B cell (primary cell): ENCODE measurements around the gene COL8A2. TPM values are rescaled to one million over a fixed set of nuclear protein-coding genes. Genes with fewer than 3 reads are reported as not detected.

Experiments
- ATAC-seq: fragments of 200-7000 bp; cut with Tn5 transposase; one replicate; pipeline ENCODE4 v1.10.0; 2021; ENCODE audit warnings: low read depth, mild to moderate bottlenecking, moderate number of reproducible peaks, moderate library complexity
- CTCF ChIA-PET: fragments of 350-600 bp; sonication (Branson Sonifier 250); formaldehyde crosslinking; loops from one replicate; lab custom pipeline; 2021; ENCODE audit warnings: antibody characterized with exemption, inconsistent platforms; lab: Charles Lee
- POLR2A ChIA-PET: fragments of 350-600 bp; sonication (Branson Sonifier 250); formaldehyde crosslinking; loops from one replicate; lab custom pipeline; 2021; ENCODE audit warnings: antibody characterized with exemption; lab: Charles Lee
- DNase-seq: peaks from one replicate; pipeline ENCODE4 v3.0.0; 2013
- H2AFZ ChIP-seq: 2 replicates; pipeline ENCODE4 v1.6.1; 2012; ENCODE audit warnings: mild to moderate bottlenecking, low read depth, low read length; ENCODE audit not compliant: insufficient read depth, poor library complexity, severe bottlenecking
- H3K27ac ChIP-seq, 2 donors: 1 replicate in 1 of 2; 2 replicates in 1 of 2; pipeline ENCODE4 v1.5.1; 2012 to 2013; ENCODE audit warnings: low read length in 2 of 2, mild to moderate bottlenecking in 2 of 2, moderate library complexity in 1 of 2
- H3K27me3 ChIP-seq, 4 experiments: fragments of 200-600 bp in 1 of 4; sonication (generic) in 1 of 4; replicated peaks in 1 of 4; 1 replicate in 2 of 4; 2 replicates in 2 of 4; pipeline versions ENCODE4 v1.6.1 to v1.7.0; 2013 to 2016; ENCODE audit warnings: low read length in 3 of 4, mild to moderate bottlenecking in 2 of 4, mixed read lengths in 1 of 4, moderate library complexity in 1 of 4; ENCODE audit not compliant: insufficient read depth in 4 of 4, control insufficient read depth in 3 of 4; ENCODE audit errors: control extremely low read depth in 1 of 4
- H3K36me3 ChIP-seq, 2 experiments: replicated peaks in 1 of 2; 1 replicate in 1 of 2; 2 replicates in 1 of 2; pipeline versions ENCODE4 v1.6.1 to v1.7.1; 2013; ENCODE audit warnings: low read length in 1 of 2; ENCODE audit not compliant: insufficient read depth in 2 of 2, control insufficient read depth in 1 of 2; ENCODE audit errors: control extremely low read depth in 1 of 2, extremely low read depth in 1 of 2
- H3K4me1 ChIP-seq, 2 donors: fragments of 200-600 bp in 1 of 2; sonication (generic) in 1 of 2; 1 replicate in 1 of 2; 2 replicates in 1 of 2; pipeline versions ENCODE4 v1.5.1 to v1.6.1; 2013 to 2017; ENCODE audit warnings: low read length in 2 of 2; ENCODE audit not compliant: control insufficient read depth in 2 of 2, insufficient read depth in 2 of 2
- H3K4me2 ChIP-seq: replicated peaks from 2 replicates; pipeline ENCODE3; 2012; ENCODE audit warnings: mild to moderate bottlenecking, low read depth, low read length; ENCODE audit not compliant: poor library complexity, severe bottlenecking
- H3K4me3 ChIP-seq, 5 experiments: fragments of 200-600 bp in 1 of 5; sonication (generic) in 1 of 5; 1 replicate in 3 of 5; 2 replicates in 2 of 5; pipeline versions ENCODE4 v1.5.1 to v1.7.0; 2011 to 2016; ENCODE audit warnings: low read length in 4 of 5, mild to moderate bottlenecking in 4 of 5, low read depth in 2 of 5, control low read depth in 1 of 5, moderate library complexity in 1 of 5; ENCODE audit not compliant: insufficient read depth in 1 of 5; ENCODE audit errors: control extremely low read depth in 1 of 5, extremely low read depth in 1 of 5
- H3K79me2 ChIP-seq: fragments of 200-600 bp; sonication (generic); one replicate; pipeline ENCODE4 v1.6.0; 2016; ENCODE audit warnings: low read length; ENCODE audit not compliant: control insufficient read depth, insufficient read depth
- H3K9ac ChIP-seq: fragments of 200-600 bp; sonication (generic); 2 replicates; pipeline ENCODE4 v1.6.1; 2017; ENCODE audit warnings: mild to moderate bottlenecking, low read length, moderate library complexity
- H3K9me3 ChIP-seq, 3 donors: one replicate each; pipeline versions ENCODE4 v1.6.1 to v1.7.1; 2013; ENCODE audit warnings: low read length in 2 of 3; ENCODE audit not compliant: control insufficient read depth in 2 of 3, insufficient read depth in 1 of 3; ENCODE audit errors: control extremely low read depth in 1 of 3
- H4K20me1 ChIP-seq: 2 replicates; pipeline ENCODE4 v1.6.0; 2012; ENCODE audit warnings: mild to moderate bottlenecking, low read length; ENCODE audit not compliant: insufficient read depth, control insufficient read depth, poor library complexity, severe bottlenecking
- H3K27ac Mint-ChIP-seq: one replicate; pipeline ENCODE4 v1.8.0; 2021; ENCODE audit warnings: mixed read lengths
- H3K27me3 Mint-ChIP-seq: one replicate; pipeline ENCODE4 v1.8.0; 2021; ENCODE audit warnings: mixed read lengths
- H3K4me1 Mint-ChIP-seq: one replicate; pipeline ENCODE4 v1.8.0; 2021; ENCODE audit warnings: mixed read lengths
- H3K4me3 Mint-ChIP-seq: one replicate; pipeline ENCODE4 v1.8.0; 2021; ENCODE audit warnings: mixed read lengths
- H3K9me3 Mint-ChIP-seq: one replicate; pipeline ENCODE4 v1.8.0; 2022; ENCODE audit warnings: mixed read lengths; ENCODE audit not compliant: insufficient read depth
- CTCF ChIP-seq: fragments of 200-600 bp; IDR thresholded peaks from one replicate; pipeline ENCODE4 v1.8.0; 2022; ENCODE audit warnings: antibody characterized with exemption, mild to moderate bottlenecking
- EZH2 ChIP-seq: IDR thresholded peaks from 2 replicates; pipeline ENCODE4 v1.6.1; 2012; ENCODE audit warnings: borderline replicate concordance, low read depth, mild to moderate bottlenecking, moderate library complexity, low read length; ENCODE audit not compliant: insufficient read depth, poor library complexity, severe bottlenecking
- whole genome bisulfite sequencing: methylation state at CpG from one replicate; pipeline ENCODE4 v1.1.5; 2013; ENCODE audit warnings: missing lambda C conversion rate; ENCODE audit not compliant: insufficient coverage; 5-methylcytosine and 5-hydroxymethylcytosine counted together
- intact Hi-C: fragments of 100-400 bp; cut with micrococcal nuclease; formaldehyde crosslinking; loops from one replicate; pipeline ENCODE4 v1.10.0; 2022
- polyA plus RNA-seq: library from polyadenylated mRNA; depleted of rRNA; stranded (reverse); fragments of >200 nt; gene quantifications from 2 replicates; pipeline ENCODE4 v1.2.3, GENCODE V29; 2012
- total RNA-seq, 2 donors: library from RNA; stranded (reverse); fragments of 120-200 nt in 1 of 2; gene quantifications; 1 replicate in 1 of 2; 2 replicates in 1 of 2; pipeline versions ENCODE4 v1.2.3 to v1.2.4, GENCODE V29; 2013 to 2022

COL8A2 gene
- total and polyA plus RNA-seq, 2 donors (not counting 1 experiment from before 2014, with no cell fraction given), result 0.17 TPM; not detected in 1

DNA sequence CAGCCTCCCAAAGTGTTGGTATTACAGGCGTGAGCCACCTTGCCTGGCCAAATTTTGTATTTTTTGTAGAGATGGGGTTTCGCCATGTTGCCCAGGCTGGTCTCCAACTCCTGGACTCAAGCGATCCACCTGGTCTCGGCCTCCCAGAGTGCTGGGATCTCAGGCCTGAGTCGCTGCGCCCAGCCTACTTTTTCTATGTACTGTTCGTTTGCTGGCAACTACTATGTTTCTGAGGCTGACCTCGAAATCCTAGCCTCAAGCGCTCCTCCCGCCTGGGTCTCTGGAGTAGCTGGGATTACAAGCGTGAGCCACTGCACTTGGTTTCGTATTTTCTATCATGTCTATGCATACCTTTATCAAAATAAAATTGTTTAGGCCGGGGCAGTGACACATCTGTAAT, 41.8 kb downstream of the COL8A2 start:
- Histone ChIP-seq H3K36me3 (no peaks in the 10 kb centered on the region), H2AFZ (no peak overlapping the region), H3K4me1 (peaks cover 14 to 18% of the 10 kb centered on the region in 2 donors), H3K27me3 (peaks cover 0 to 25% (median 12%) of the 10 kb centered on the region in 4 experiments), H3K9me3 (peaks cover 0 to 3% (median 0%) of the 10 kb centered on the region in 3 donors), H4K20me1 (no peaks in the 10 kb centered on the region), H3K9ac (no peak overlapping the region), H3K4me2 (no peak overlapping the region), H3K27ac (no peak overlapping the region), H3K4me3 (no peak overlapping the region), H3K79me2 (peaks cover 5% of the 10 kb centered on the region)
- ATAC-seq, result no peak
- ChIA-PET POLR2A (no interaction called here), CTCF (no interaction called here)
- H3K4me3 Mint-ChIP-seq, result no peak overlapping the region
- no peaks in the 10 kb centered on the region for H3K9me3 Mint-ChIP-seq
- intact Hi-C loops, result no loop called here
- H3K4me1 Mint-ChIP-seq, result peaks cover 5% of the 10 kb centered on the region
- peaks cover 32% of the 10 kb centered on the region for H3K27me3 Mint-ChIP-seq
- 86% methylated on average over 10 of the region's 13 CpGs for WGBS
- TF ChIP-seq CTCF, result no peak
- TF ChIP-seq EZH2, result no peak
- no peak overlapping the region for H3K27ac Mint-ChIP-seq
- DNase-seq, result peak; percentile 5

DNA sequence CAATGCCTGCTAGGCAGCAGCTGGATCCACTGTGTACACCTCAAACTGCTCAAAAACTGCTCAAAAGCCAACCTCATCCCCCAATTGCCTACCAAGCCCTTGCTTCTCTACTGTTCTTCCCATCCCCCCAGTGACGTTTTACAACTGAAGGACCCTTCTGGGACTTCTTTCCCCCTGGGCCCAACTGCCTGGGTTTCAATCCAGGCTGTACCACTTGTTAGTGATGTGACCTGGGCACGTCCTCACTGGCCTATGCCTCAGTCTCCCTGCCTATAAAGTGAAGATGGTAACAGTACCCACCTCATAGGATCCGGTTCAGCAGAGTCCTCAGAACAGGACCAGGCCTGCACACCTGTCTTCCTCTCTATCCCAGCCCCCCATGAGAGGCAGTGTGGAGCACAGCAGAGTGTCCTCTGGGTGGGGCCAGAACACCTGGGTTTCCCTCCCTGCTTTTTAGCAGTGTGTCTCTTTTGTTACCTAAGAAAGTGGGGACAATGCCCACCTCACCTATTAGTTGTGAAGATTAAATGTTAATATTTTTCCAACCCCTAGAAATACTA, 43.0 kb downstream of the COL8A2 start:
- Histone ChIP-seq H3K27me3 (peaks cover 0 to 25% (median 12%) of the 10 kb centered on the region in 4 experiments), H3K4me2 (no peak overlapping the region), H3K9me3 (peaks cover 0 to 3% (median 0%) of the 10 kb centered on the region in 3 donors), H3K9ac (no peak overlapping the region), H3K27ac (no peak overlapping the region), H3K4me1 (peaks cover 13% of the 10 kb centered on the region in 2 donors), H2AFZ (no peak overlapping the region), H3K36me3 (no peaks in the 10 kb centered on the region), H3K4me3 (no peak overlapping the region), H3K79me2 (no peaks in the 10 kb centered on the region), H4K20me1 (no peaks in the 10 kb centered on the region)
- H3K4me1 Mint-ChIP-seq, result peaks cover 4% of the 10 kb centered on the region
- peaks cover 32% of the 10 kb centered on the region for H3K27me3 Mint-ChIP-seq
- WGBS, result 80% methylated on average over 2 of the region's 3 CpGs
- POLR2A ChIA-PET, result no interaction called here
- H3K4me3 Mint-ChIP-seq, result no peak overlapping the region
- CTCF ChIA-PET, result no interaction called here
- no peak for DNase-seq
- ATAC-seq, result no peak
- no peaks in the 10 kb centered on the region for H3K9me3 Mint-ChIP-seq
- no peak for TF ChIP-seq EZH2
- no peak for TF ChIP-seq CTCF
- intact Hi-C loops, result no loop called here
- H3K27ac Mint-ChIP-seq, result no peak overlapping the region
